ENCODE measurements around the gene ZMIZ1.

ZMIZ1 gene

DNA sequence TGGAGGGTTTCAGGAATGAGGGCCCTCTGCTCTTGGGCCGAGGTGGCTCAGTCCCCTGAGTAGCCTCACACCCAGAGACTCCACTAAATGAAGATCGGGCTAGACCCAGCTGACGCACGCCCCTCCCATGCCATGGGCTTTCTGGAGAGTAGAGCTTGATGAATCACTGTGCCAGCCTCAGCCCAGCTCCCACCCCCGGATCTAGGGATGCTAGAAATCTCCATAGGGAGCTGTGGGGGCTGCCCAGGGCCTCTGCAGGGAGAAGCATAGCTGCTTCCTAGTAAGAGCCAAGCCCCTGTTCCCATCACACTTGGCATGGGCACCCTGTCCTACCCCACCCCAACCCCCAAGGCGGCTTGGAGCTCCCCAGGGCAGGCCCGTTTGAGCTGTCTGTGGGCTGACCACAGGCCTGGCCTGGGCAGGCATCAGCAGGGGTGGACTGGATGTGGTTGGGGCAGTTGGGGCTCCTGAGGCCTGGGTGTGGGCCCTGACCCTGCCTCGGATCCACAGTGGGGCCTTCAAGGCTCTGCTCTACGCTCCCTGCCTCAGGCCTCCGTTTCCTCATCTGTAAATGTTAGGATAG is 121.2 kb downstream of the ZMIZ1 start:
- Histone ChIP-seq H3K4me3 (ENCODE audit: low read length) (no peak overlapping the region), H3K4me1 (ENCODE audit: control insufficient read depth, low read depth, low read length) (peaks cover 18% of the 10 kb centered on the region), H3K36me3 (ENCODE audit: control insufficient read depth, low read depth, low read length) (no peaks in the 10 kb centered on the region), H3K9me3 (ENCODE audit: control insufficient read depth, low read depth, low read length) (no peaks in the 10 kb centered on the region), H3K27me3 (ENCODE audit: control insufficient read depth, insufficient read depth, low read length) (no peaks in the 10 kb centered on the region), H3K9ac (ENCODE audit: low read length) (no peak overlapping the region), H3K27ac (ENCODE audit: low read length) (no peak overlapping the region)

GRCh38 chr10:79190740-79191261 is 122.0 kb downstream of the ZMIZ1 start:
- no peaks in the 10 kb centered on the region for H3K36me3 ChIP-seq (ENCODE audit: control insufficient read depth, low read depth, low read length)
- no peak overlapping the region for H3K27ac ChIP-seq (ENCODE audit: low read length)
- H3K4me1 ChIP-seq (ENCODE audit: control insufficient read depth, low read depth, low read length) = peaks cover 13% of the 10 kb centered on the region
- no peak overlapping the region for H3K9ac ChIP-seq (ENCODE audit: low read length)
- H3K4me3 ChIP-seq (ENCODE audit: low read length) = no peak overlapping the region
- no peaks in the 10 kb centered on the region for H3K27me3 ChIP-seq (ENCODE audit: control insufficient read depth, insufficient read depth, low read length)
- no peaks in the 10 kb centered on the region for H3K9me3 ChIP-seq (ENCODE audit: control insufficient read depth, low read depth, low read length)

GRCh38 chr10:79191951-79192676 is 123.3 kb downstream of the ZMIZ1 start:
- Histone ChIP-seq H3K27ac (ENCODE audit: low read length) (no peak overlapping the region), H3K9me3 (ENCODE audit: control insufficient read depth, low read depth, low read length) (no peaks in the 10 kb centered on the region), H3K9ac (ENCODE audit: low read length) (no peak overlapping the region), H3K4me3 (ENCODE audit: low read length) (no peak overlapping the region), H3K27me3 (ENCODE audit: control insufficient read depth, insufficient read depth, low read length) (no peaks in the 10 kb centered on the region), H3K36me3 (ENCODE audit: control insufficient read depth, low read depth, low read length) (no peaks in the 10 kb centered on the region), H3K4me1 (ENCODE audit: control insufficient read depth, low read depth, low read length) (peaks cover 14% of the 10 kb centered on the region)

DNA sequence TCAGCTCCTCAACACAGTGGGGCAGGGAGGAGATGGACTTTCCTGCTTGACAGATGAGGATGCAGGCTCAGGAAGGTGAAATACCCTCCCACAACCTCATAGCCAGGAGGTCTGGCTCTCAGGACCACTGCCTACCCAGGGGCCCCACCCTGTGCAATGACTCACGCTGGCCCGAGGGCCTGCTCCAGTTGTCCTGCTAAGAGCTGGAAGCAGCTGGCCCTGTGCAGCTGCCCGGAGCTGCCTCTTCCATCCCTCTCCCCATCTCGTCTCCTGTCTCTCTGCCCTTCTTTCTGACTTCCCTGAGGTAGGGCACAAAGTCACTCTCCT is 123.9 kb downstream of the ZMIZ1 start:
- Histone ChIP-seq H3K27ac (ENCODE audit: low read length) (no peak overlapping the region), H3K36me3 (ENCODE audit: control insufficient read depth, low read depth, low read length) (no peaks in the 10 kb centered on the region)

GRCh38 chr10:79193694-79194382 is 125.1 kb downstream of the ZMIZ1 start:
- H3K27me3 ChIP-seq (ENCODE audit: control insufficient read depth, insufficient read depth, low read length) = no peaks in the 10 kb centered on the region
- no peak overlapping the region for H3K4me3 ChIP-seq (ENCODE audit: low read length)
- peaks cover 9% of the 10 kb centered on the region for H3K4me1 ChIP-seq (ENCODE audit: control insufficient read depth, low read depth, low read length)
- no peaks in the 10 kb centered on the region for H3K36me3 ChIP-seq (ENCODE audit: control insufficient read depth, low read depth, low read length)
- H3K9ac ChIP-seq (ENCODE audit: low read length) = no peak overlapping the region
- H3K27ac ChIP-seq (ENCODE audit: low read length) = no peak overlapping the region
- no peaks in the 10 kb centered on the region for H3K9me3 ChIP-seq (ENCODE audit: control insufficient read depth, low read depth, low read length)

More for the DNA sequence above, 123.9 kb downstream of the ZMIZ1 start:
- Histone ChIP-seq H3K9me3 (ENCODE audit: control insufficient read depth, low read depth, low read length) (no peaks in the 10 kb centered on the region), H3K4me1 (ENCODE audit: control insufficient read depth, low read depth, low read length) (peaks cover 15% of the 10 kb centered on the region), H3K27me3 (ENCODE audit: control insufficient read depth, insufficient read depth, low read length) (no peaks in the 10 kb centered on the region), H3K4me3 (ENCODE audit: low read length) (no peak overlapping the region), H3K9ac (ENCODE audit: low read length) (no peak overlapping the region)

- H3K36me3 ChIP-seq (ENCODE audit: control insufficient read depth, low read depth, low read length) = no peaks in the 10 kb centered on the region
- H3K27me3 ChIP-seq (ENCODE audit: control insufficient read depth, insufficient read depth, low read length) = no peaks in the 10 kb centered on the region
- no peak overlapping the region for H3K27ac ChIP-seq (ENCODE audit: low read length)
- no peak overlapping the region for H3K4me3 ChIP-seq (ENCODE audit: low read length)
- peak overlapping the region; percentile 14 for H3K9ac ChIP-seq (ENCODE audit: low read length)
- peaks cover 9% of the 10 kb centered on the region for H3K4me1 ChIP-seq (ENCODE audit: control insufficient read depth, low read depth, low read length)
- H3K9me3 ChIP-seq (ENCODE audit: control insufficient read depth, low read depth, low read length) = no peaks in the 10 kb centered on the region
Observed at GRCh38 chr10:79195091-79195923, 126.5 kb downstream of the ZMIZ1 start.

DNA sequence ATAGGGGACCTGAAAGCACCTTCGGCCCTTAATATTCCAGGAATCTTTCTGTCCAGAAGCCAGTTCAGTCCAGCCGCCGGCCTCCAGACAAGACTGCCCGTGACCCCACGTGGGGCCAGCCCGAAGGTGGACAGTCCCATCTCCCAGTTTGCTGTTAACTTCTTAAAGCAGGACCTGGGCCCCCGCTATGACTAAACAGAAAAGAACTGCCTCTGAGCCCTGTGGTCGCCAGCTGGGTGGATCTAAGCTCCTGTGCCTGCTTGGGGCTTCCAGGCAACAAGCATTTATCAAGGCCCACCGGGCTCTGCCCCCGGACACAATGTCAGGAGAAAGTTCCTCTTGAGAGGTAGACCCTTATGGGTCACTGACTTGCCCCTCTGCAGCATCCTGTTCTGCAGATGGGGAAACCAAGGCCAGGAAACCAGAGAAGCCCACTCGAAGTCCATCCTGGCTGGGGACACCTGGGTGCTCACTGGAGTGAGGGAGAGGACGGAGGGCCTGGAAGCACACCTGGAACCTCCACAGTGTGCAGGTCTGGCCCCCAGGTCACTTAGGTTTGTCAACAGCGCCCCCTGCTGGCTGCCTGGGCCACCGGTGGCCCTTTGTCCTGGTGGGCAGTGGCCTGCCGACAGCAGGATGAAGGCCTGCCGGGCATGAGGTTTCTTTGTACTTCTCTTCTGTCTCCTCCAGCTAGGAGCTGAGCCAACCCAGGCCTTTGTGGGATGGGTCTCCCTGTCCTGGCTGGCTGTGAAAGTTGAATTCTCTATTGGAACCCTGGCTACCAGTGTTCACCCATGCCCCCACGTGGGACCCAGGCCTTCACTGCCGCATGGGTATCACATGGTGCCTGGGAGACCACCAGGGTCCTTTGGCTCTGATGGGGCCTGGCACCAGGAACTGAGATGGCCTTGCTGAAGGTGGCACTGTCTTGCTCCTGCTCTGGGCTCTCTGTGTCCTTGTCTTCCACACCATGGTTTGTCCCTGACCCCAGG is 128.0 kb downstream of the ZMIZ1 start:
- Histone ChIP-seq H3K9me3 (ENCODE audit: control insufficient read depth, low read depth, low read length) (no peaks in the 10 kb centered on the region), H3K4me3 (ENCODE audit: low read length) (no peak overlapping the region), H3K9ac (ENCODE audit: low read length) (no peak overlapping the region), H3K27ac (ENCODE audit: low read length) (no peak overlapping the region), H3K4me1 (ENCODE audit: control insufficient read depth, low read depth, low read length) (peaks cover 9% of the 10 kb centered on the region), H3K36me3 (ENCODE audit: control insufficient read depth, low read depth, low read length) (no peaks in the 10 kb centered on the region), H3K27me3 (ENCODE audit: control insufficient read depth, insufficient read depth, low read length) (no peaks in the 10 kb centered on the region)

- H3K4me1 ChIP-seq (ENCODE audit: control insufficient read depth, low read depth, low read length) = peaks cover 9% of the 10 kb centered on the region
- H3K27ac ChIP-seq (ENCODE audit: low read length) = no peak overlapping the region
- no peak overlapping the region for H3K9ac ChIP-seq (ENCODE audit: low read length)
- H3K4me3 ChIP-seq (ENCODE audit: low read length) = no peak overlapping the region
- no peaks in the 10 kb centered on the region for H3K9me3 ChIP-seq (ENCODE audit: control insufficient read depth, low read depth, low read length)
- H3K36me3 ChIP-seq (ENCODE audit: control insufficient read depth, low read depth, low read length) = no peaks in the 10 kb centered on the region
- no peaks in the 10 kb centered on the region for H3K27me3 ChIP-seq (ENCODE audit: control insufficient read depth, insufficient read depth, low read length)
Observed at GRCh38 chr10:79197558-79197957, 128.8 kb downstream of the ZMIZ1 start.

DNA sequence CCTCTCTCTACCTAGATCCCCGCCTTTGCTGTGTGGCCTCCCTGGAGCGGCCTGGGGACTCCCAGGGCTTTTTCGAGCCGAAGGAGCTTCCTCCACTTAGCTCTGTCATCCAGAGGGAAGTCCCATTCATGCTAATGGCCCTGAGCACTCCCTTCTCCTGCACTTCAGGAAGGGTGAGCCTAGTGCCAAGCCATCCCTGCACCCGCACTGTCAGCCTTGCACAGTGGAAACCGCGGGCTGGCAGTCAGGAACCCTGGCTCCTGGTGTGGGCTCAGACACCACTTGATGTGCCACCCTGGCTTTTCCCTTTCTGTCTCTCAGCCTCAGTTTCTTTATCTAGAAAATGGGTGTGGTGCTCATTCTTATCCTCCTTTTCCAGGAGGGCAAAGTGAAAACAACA is 131.6 kb downstream of the ZMIZ1 start:
- H3K4me3 ChIP-seq (ENCODE audit: low read length) = no peak overlapping the region
- H3K27me3 ChIP-seq (ENCODE audit: control insufficient read depth, insufficient read depth, low read length) = no peaks in the 10 kb centered on the region
- no peak overlapping the region for H3K9ac ChIP-seq (ENCODE audit: low read length)
- peaks cover 3% of the 10 kb centered on the region for H3K4me1 ChIP-seq (ENCODE audit: control insufficient read depth, low read depth, low read length)
- H3K27ac ChIP-seq (ENCODE audit: low read length) = no peak overlapping the region
- H3K9me3 ChIP-seq (ENCODE audit: control insufficient read depth, low read depth, low read length) = no peaks in the 10 kb centered on the region
- no peaks in the 10 kb centered on the region for H3K36me3 ChIP-seq (ENCODE audit: control insufficient read depth, low read depth, low read length)

DNA sequence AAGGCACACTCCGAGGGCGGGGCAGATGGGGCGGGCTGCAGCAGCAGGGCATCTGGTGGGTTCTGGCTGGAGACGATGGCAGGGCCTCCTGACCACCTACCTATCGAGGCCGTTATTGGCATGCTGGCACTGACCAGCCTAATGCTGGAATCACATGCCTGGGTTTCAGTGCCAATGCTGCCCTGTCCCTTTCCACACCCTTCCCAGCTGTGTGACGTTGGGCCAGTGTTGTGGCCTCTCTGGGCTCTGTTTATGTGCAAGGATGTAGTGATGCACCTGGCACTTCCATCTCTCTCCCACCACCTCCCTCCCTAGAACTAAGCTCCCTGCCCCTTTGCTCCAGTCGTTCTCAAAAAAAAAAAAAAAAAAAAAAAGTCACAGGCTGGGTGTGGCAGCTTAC is 132.9 kb downstream of the ZMIZ1 start:
- Histone ChIP-seq H3K27ac (ENCODE audit: low read length) (no peak overlapping the region), H3K4me3 (ENCODE audit: low read length) (no peak overlapping the region)

More for the DNA sequence above, 132.9 kb downstream of the ZMIZ1 start:
- no peak overlapping the region for H3K9ac ChIP-seq (ENCODE audit: low read length)
- H3K9me3 ChIP-seq (ENCODE audit: control insufficient read depth, low read depth, low read length) = no peaks in the 10 kb centered on the region
- no peaks in the 10 kb centered on the region for H3K27me3 ChIP-seq (ENCODE audit: control insufficient read depth, insufficient read depth, low read length)
- peaks cover 3% of the 10 kb centered on the region for H3K4me1 ChIP-seq (ENCODE audit: control insufficient read depth, low read depth, low read length)
- no peaks in the 10 kb centered on the region for H3K36me3 ChIP-seq (ENCODE audit: control insufficient read depth, low read depth, low read length)
